ENCODE measurements around the gene LYZL4.

The LYZL4 gene

DNA sequence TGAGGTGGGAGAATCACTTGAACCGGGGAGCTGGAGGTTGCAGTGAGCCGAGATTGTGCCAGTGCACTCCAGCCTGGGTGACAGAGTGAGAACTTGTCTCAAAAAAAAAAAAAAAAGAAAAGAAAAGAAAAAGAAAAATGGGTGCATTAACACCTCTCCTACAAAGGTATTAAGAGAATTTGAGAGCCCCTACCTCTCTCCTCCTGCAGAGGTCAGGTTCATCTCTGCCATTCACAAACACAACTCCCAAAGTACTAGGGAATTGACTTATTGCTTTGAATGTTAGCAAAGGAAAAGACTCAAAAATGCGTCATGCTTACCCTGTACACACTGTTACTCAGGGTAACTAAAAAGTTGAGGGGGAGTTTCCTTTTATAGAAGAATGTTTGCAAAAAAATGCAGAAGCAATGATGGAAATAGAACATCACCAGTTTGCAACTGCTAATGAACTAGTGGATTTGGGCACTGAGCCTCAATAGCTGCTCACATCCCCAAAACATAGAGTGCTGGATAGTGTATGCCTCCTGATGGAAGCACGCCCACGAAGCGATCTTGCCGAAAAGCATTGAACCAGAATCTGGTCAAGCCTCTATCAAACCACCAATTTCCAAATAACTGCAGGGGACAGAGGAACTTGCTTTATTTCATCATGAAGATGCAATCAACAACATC, 15.5 kb upstream of the LYZL4 start:
- no peak for DNase-seq (ENCODE audit: low spot score)

DNA sequence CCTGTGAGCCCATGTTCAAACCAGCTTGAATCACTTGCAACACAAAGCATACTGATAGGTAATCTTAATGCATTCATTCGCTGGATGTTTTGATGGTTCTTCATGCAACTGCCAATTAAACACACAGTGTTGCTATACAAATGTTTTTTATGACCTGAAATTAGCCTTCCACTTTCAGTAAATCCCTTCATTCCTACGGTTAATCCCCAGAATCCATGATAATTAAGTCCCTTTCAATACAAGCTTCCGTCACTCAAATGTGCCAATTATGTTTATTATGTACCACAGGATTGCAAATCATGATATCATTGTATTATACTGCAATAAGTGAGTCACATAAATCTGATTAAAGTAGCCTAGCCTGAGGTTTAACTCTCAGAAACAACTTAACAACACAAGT, 14.5 kb upstream of the LYZL4 start:
- no peak for DNase-seq (ENCODE audit: low spot score)

DNA sequence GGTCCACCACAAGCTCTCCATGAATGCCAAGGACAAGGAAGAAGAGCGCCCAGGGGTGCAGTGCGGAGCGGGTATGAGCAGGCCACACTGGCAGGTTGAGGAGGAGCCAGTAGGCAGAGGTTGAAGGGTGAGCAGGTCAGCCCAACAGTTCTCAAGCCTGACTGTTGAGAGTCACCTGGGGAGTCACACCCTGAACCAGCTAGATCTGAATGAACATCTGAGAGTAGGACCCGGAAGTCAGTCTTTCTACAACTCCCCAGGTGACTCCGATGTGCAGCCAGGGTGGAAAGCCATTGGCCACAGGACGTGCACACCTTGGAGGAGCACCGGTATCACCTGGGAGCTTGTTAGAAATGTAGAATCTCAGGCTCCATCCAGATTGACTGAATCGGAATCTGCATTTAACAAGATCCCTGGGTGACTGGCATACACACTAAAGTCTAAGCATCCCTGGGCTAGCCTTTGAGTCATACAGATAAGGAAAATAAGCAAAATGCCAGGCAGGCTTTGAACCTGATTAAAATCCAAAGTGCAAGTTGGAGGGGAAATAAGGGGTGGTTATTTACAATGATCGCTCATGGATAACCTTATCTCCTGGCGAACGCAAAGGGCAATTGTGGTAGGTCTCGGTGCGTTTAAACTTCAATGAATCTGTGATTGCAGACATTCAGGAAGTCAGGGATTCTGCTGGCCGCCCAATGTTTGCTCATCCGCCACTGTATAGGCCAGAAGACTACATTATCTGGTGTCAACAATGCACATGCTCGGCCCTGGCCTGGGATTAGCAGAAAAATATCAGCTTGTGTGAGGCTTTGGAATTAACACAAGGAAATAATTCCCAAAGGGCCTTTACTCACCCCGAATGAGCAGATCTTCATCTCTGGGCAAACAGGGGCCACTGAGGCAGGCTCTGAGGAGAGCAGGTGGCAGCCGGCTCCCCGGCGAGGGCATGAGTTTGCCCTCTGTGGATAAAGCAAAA, 11.7 kb upstream of the LYZL4 start:
- DNase-seq (ENCODE audit: low spot score): no peak

DNA sequence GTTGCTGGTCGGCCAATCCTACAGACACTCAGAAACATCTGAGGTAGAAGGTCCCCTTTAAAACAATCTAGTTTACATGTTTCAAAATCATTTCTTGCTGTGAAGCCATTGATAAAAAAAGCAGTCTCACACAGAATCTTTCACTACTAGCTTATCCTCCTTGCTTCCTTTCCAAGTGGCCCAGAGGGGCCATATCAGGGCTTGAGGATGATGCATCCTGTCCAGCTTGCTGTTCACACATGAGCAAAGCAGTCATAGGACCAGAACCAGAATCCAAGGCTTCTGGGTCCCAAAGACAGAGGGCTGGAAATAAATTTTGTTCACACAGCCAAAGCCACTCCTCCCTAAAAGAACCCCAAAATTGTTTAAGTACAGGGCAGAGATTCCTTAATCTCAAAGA, 9.2 kb upstream of the LYZL4 start:
- no peak for DNase-seq (ENCODE audit: low spot score)

DNA sequence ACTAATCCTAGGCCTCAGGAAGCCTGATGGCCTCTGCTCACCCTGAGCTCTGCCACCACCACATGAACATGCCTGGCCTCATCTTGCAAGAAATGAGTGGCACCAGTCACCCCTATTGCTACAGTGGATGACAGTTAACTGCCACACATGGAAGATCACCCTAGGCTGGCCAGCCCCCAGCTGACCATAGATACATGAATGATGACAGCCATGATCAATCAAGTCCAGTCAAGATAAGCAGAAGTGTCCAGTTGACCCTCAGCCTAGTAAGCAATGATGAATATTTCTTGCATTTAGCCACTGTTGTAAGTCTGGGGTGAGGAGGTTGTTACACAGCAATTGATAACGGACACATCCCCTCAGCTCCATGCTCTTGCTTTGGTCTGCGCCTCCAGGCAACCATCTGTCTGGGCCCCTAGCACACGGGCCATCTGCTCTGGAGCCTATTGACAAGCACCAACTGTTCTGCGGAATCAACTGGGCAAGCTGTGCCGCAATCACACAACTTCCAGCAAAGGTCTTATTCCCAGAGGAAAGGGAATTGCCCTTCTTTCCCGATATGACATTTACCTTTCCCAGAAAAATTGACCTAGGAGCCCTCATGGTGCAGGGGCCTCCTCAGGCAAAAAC, 2.2 kb upstream of the LYZL4 start:
- DNase-seq (ENCODE audit: low spot score): no peak

DNA sequence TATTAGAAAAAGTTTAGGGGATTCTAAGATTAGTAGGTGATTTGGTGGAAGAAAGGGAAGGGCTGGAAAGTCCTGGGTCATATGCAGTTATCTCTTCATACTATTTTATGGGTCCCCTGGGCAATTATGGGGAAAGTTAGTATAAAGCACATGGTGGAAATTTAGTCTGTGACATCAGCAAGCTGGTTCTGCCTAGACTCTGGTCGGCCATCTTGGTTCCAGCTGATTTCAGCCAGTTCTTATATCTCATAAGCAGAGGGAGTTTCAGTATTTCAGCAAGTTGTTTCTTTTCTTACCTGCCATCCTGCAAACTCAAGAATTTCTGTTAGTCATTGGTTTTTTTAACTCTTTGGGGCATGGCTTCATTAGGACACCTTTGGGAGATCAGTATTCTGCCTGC, 1.0 kb upstream of the LYZL4 start:
- DNase-seq (ENCODE audit: low spot score): no peak

DNA sequence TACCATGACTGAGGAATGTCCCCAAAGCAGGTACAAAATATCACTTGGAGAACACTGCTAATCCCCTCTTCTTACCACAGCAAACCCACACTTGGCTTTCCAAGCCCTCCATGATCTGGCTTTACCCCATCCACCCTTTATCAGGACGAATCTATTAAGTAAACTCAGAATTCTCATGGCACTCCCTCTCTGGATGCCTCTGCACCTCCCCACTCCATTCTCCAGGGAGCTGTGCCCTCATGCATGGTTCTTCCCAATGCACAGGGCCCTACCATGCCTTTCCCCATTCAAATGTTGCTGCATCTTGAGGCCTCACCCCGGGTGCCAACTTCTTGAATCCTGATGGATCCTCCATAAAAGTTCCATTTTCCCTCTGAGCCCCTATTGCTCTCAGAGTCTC, 2.3 kb downstream of the LYZL4 start:
- DNase-seq (ENCODE audit: low spot score): no peak

DNA sequence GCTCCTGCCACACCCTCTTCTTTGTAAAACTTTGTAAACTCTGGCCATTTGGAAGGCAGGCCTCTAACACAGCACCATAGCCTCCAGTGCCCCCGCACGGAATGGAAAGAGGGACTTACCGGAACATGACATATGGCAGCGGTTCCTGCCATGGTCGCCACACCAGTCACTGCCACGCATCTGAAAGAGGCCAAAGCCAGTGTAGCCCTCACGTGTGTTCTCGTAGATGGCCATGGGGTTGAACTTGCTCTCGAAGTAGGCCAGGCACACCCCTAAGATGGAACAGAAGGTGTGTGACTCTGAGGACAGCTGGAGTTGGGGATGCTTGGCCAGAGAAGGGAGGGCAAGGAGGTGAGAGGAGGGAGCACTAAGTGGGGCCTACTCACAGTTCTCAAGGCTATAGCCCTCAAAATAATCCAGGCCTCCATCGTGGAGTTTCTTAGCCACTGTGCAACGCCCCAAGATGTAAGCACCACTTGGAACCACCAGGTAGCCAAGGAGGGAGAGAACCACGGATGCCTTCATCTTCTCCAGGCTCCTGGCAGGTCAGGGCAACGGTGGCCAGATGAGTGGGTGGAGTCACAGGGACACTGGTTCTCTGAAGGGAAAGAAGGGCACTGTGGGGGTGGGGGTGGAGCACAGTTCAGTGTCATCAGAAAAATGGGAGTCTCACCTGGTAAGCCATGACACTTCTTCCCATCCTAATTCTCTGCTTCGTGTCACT, 3.5 kb downstream of the LYZL4 start:
- no peak for DNase-seq (ENCODE audit: low spot score)

DNA sequence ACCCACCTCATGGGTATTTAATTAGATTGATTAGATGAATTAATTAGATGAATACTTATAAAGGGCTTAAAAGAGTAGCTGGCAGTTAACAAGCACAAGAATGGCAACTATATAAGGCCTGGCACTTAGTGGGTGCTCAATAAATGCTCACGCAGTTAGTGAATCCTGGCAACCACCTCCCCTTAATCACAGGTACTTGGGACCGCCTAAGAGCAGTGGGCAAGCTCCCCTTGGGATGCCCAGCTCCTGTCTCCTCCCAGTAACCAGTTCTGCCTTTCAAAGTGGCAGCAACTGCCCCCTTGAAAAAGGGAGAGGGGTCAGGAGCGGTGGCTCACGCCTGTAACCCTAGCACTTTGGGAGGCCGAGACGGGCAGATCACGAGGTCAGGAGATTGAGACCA, 4.6 kb downstream of the LYZL4 start:
- no peak for DNase-seq (ENCODE audit: low spot score)

DNA sequence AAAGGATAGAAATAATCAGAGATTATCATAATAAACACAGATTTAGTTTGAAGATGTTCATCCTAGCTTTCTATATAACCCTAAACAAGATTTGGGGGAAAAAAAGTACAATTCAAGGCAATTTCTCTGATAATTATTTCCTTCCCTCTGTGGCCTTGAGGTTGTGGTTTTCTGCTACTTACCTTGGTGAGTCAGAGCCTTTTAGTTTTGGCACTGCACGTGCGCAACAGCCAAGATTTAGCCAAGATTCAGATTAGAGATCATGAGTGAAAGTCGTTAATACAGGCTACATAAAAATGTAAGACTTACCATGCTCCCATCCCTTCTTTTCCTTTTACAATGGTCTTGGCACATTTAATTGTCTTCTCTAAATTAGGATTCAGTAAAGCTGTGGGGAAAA, 6.7 kb downstream of the LYZL4 start:
- DNase-seq (ENCODE audit: low spot score): no peak

DNA sequence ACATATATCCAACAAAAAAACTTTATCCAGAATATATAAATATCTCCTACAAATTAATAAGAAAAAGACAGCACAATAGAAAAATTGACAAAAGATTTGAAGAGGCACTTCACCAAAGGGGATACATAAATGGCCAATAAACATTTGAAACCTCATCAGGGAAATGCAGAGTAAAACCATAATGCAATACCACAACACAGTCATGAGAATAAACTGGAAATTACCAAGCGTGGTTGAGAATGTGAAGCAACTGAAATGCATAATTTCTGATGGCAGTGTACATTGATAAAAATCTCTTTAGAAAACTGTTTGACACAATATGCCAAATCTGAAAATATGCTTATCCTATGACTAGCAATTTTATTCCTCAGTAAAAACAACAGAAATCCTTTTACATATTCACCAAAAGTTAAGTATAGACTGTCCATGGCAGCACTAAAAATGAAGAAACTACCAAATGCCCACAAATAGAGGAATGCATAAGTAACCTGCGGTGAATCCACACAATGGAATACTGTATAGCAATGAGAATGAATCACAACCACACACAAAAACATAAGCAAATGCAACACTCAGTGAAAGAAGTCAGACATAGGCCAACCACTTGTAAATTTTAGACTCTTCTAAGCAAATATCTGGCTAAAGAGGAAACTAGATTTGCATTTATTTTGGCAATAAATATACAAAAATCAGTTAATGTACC, 7.9 kb downstream of the LYZL4 start:
- DNase-seq (ENCODE audit: low spot score): no peak

DNA sequence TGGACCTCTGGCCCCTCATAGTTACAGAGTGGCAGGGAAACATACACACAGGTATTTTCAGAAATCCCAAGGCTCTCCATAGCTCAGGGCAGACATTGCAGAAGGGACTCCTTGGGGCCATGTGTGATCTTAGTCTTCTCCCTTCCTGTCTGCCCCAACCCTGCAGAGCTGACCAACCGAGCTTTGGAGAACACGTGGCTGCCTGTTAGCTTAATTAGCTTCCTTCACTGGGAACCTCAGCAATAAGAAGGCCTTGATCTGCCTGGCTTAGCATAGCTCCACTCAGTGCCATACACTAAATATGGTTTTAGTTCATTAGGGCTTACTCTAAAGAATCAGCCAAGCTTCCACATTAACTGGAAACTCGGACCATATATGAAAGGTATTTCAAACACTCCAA, 12.3 kb downstream of the LYZL4 start:
- no peak for DNase-seq (ENCODE audit: low spot score)

DNA sequence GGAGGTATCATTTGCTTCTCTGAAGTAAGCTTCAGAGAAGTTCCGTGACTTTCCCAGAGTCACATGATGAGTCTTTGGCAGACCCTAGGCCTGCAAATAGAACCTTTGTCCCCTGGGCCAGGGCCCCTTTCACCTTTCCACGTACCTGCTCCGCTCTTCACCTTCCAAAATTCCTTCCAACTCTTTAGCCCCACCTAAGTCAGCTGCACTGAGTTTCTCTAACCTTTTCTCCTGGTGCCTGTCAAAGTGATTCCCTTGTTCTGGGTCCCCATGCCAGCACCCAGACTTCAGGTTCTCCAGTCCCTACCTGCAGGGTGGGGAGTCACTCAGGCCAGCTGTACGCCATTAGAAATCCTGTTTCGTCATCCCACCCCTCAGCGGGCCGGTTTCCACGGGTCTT, 12.8 kb downstream of the LYZL4 start:
- no peak for DNase-seq (ENCODE audit: low spot score)

DNA sequence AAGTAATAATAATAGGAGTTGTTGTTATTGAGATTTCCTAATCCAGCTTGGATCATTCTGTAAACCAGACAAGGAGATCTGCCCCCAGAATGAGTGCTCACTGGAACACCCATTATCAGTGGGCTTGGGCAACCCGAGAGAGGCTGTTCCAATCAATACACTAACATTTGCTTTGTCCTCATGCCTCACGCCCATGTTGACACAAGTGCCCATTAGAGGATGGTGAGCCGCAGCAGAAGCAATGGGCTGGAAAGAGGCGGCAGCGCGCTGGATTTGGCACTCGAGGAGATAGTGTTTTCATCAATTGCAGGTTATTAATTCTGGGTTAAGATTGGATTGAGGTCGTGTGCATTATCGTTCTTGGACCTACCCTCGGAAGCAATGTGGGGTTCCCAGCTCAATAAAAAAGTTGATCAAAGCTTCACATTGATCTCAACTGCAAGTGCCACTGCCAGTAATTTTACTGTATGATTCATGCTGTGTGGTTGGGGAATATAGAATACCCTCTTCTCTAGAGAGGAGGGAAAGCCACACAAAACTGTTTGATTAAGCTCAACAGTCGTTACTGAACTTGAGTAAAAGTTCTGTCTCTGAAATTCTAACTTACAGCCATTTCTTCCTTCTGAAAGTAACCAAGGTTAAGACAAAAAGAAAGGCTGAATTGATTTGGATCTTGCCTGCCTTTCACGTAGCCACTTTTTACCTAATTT, 15.7 kb downstream of the LYZL4 start:
- no peak for DNase-seq (ENCODE audit: low spot score)

DNA sequence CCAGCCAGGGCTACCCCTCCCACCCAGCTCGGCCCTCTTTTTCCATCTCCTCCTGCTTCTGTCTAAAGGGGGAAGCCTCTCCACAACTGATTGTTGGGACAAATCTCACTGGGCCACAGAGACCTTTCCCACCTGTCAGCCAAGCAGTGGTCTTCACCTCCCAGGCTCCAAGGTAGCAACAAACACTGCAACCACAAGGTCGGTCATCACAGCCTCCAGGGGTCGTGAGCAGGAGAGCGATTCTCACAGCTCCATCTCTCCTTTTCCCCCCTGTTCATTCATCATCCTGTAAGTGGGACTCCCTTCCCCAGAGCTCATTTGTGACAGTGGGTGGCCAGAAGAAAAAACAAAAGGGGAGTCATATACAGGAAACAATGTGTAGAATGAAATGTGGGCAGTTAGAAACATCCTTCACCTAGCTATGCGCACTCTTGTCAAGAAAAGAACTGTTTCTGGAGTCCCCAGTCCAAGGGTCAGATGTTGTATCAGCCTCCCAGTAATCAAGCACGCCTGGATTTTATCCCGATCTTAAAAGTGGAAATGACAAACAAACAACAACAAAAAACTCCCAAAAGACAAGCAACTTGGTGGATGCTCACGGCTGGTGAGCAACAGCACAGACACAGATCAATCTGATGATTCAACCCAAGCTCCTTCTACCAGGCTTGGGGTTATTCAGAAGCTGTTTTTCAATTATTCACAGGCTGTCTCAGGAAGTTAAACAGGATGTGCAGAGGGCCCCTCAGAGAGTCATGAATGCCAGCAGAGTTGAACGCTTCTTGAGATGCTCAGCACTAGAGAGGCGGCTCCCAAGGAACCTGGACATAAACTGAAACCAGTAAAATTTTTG, 22.4 kb downstream of the LYZL4 start:
- no peak for DNase-seq (ENCODE audit: low spot score)

DNA sequence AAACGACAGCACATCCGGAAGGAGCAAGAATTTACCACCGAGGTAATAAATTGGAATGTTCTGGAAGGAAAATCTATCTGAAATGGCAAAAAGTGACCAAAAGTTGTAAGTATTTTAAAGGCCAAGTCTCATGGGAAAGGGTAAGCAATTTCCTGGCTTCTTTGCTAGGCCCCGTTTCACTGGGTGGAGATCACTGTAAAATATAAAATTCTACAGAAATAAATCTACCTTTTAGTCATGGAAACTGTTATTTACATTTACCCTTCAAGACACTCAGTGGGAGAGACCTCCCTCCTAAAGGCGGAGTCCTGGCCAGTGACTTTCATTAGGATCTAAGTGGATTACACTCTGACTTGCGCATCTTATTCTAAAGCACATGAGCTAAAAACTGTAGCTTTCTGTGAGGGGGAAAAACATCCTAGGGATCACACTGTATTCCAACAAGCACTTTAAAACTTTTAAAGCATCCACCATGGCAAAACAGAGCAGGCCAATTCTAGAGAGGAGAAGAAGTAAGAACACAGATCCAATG, 28.8 kb downstream of the LYZL4 start:
- no peak for DNase-seq (ENCODE audit: low spot score)

DNA sequence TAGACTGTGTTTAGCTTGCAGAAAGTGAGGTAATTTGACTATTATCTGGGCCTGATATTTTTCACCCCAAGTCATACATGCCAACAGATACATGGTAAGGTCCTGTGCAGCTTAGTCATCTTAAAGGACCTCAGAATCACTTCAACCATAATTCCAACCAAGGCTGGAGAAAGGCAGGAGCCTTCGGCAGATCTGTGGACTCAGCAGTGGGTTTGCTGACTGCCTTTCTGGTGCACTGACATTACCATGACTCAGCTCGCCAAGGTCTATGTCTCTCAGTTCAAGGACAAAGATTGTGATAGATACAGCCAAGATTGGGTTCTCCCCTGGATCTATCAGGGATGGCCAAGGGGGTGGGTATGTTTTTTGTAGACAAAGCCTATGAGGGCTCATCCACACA, 32.7 kb downstream of the LYZL4 start:
- DNase-seq (ENCODE audit: low spot score): no peak

DNA sequence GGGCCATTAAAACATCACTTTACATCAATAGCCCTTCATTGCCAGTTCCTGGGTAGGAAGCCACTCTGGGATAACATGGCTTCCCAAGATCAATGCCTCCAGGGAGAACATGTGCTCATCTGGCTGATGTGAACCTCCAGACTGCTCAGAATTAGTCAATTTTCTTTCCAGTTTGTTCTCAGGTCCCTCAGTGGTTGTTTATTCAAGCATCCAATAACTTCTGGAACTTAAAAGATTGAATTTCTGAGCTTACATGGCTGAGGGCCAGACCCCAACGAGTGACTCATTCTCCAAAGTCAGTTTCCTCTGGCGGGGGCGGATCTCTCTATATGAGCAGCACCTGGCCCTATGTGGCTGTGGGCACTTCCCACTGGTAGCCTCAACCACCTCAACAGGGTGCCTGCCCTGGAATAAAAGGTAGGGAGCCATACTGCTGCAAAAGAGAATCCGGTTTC, 34.0 kb downstream of the LYZL4 start:
- DNase-seq (ENCODE audit: low spot score): no peak

DNA sequence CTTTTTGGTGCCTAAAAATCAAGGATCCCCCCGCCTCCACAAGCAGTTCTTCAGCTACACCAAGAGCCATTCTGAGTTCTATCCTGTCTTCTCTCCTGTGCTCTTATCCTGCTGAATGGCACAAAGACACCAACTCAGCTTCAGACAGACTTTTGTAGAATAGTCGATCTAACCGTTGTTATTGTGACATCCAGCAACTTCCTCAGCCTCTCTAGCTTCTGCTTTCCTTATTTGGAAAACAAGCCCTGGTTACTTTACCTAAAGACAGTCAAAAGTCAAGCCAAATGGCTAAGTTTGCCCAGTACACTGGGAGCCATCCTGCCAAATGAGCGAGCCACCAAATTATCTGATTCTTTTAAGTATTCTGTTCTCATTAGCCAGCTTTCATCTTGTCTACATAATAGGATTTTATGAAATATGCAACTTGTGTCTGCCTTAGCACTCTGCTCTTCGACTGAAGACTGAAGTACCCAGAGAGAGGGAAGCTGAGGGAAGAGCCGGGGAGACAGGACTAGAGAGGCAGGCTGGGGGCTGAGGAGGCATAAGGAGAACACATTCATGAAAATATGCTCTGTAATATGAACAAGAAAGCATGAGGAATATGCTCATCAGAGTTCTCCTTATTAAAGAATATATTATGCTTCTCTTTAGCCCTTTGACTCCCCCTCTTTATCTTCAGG, 35.1 kb downstream of the LYZL4 start:
- no peak for DNase-seq (ENCODE audit: low spot score)
